ENCODE data around the gene RASGRP2. TPM values are rescaled to one million over a fixed set of nuclear protein-coding genes. Genes with fewer than 3 reads are reported as not detected.

Gene RASGRP2
- total RNA-seq, 1 experiment from 2014 or later = not detected

- no peaks in the 10 kb centered on the region for H3K79me2 ChIP-seq (ENCODE audit: low read length)
- no peaks in the 10 kb centered on the region for H3K9me3 ChIP-seq (ENCODE audit: low read length)
- H4K20me1 ChIP-seq (ENCODE audit: low read length) = no peaks in the 10 kb centered on the region
- H3F3A ChIP-seq (ENCODE audit: low read length, unreplicated experiment) = no peaks in the 10 kb centered on the region
- ChIA-PET CTCF (no interaction called here), POLR2A (ENCODE audit: unreplicated experiment) (no interaction called here)
- H3K36me3 ChIP-seq (ENCODE audit: low read depth, low read length) = no peaks in the 10 kb centered on the region
- H3K9me2 ChIP-seq (replicated peaks; ENCODE audit: low read length) = no peaks in the 10 kb centered on the region
- no peak overlapping the region for H3K27ac ChIP-seq (ENCODE audit: low read length)
- H3K4me1 ChIP-seq (ENCODE audit: insufficient read depth, low read length) = no peaks in the 10 kb centered on the region
- no peak overlapping the region for H3K9ac ChIP-seq (ENCODE audit: low read length)
- no peak overlapping the region for H2AFZ ChIP-seq (ENCODE audit: low read length)
- no peak overlapping the region for H3K4me3 ChIP-seq (ENCODE audit: low read length)
- ATAC-seq (no peak), DNase-seq (no peak)
- BruUV-seq (replicated peaks) = no TSS peak
- peaks cover 69% of the 10 kb centered on the region for H3K27me3 ChIP-seq (ENCODE audit: low read length)
- intact Hi-C loops (cut with micrococcal nuclease) = no loop called here
- no peak overlapping the region for H3K4me2 ChIP-seq (ENCODE audit: low read length)
- TF ChIP-seq CTCF (conservative IDR thresholded peaks at IDR 0.05; ENCODE audit: low read depth, low read length) (no peak), EZH2phosphoT487 (IDR thresholded peaks at IDR 0.05; ENCODE audit: borderline replicate concordance, low read length) (no peak), EZH2 (IDR thresholded peaks at IDR 0.05; ENCODE audit: low read length, unreplicated experiment) (no peak)
Observed at GRCh38 chr11:64716473-64717267, 27.3 kb downstream of the RASGRP2 start.

- no TSS peak for BruUV-seq (replicated peaks)
- no peak overlapping the region for H3K4me3 ChIP-seq (ENCODE audit: low read length)
- no peak overlapping the region for H2AFZ ChIP-seq (ENCODE audit: low read length)
- no peak for TF ChIP-seq CTCF (conservative IDR thresholded peaks at IDR 0.05; ENCODE audit: low read depth, low read length)
- no peak for TF ChIP-seq EZH2phosphoT487 (IDR thresholded peaks at IDR 0.05; ENCODE audit: borderline replicate concordance, low read length)
- TF ChIP-seq EZH2 (IDR thresholded peaks at IDR 0.05; ENCODE audit: low read length, unreplicated experiment) = no peak
- no peaks in the 10 kb centered on the region for H3K79me2 ChIP-seq (ENCODE audit: low read length)
- no peaks in the 10 kb centered on the region for H3K9me2 ChIP-seq (replicated peaks; ENCODE audit: low read length)
- no peaks in the 10 kb centered on the region for H3K9me3 ChIP-seq (ENCODE audit: low read length)
- peaks cover 64% of the 10 kb centered on the region for H3K27me3 ChIP-seq (ENCODE audit: low read length)
- intact Hi-C loops (cut with micrococcal nuclease) = no loop called here
- ATAC-seq = no peak
- H4K20me1 ChIP-seq (ENCODE audit: low read length) = no peaks in the 10 kb centered on the region
- H3F3A ChIP-seq (ENCODE audit: low read length, unreplicated experiment) = no peaks in the 10 kb centered on the region
- no peak for DNase-seq
- no peak overlapping the region for H3K9ac ChIP-seq (ENCODE audit: low read length)
- POLR2A ChIA-PET (ENCODE audit: unreplicated experiment) = no interaction called here
- H3K36me3 ChIP-seq (ENCODE audit: low read depth, low read length) = no peaks in the 10 kb centered on the region
- CTCF ChIA-PET = interaction anchor here (0.7 kb wide), 1 partner anchor 27 kb away, joined by 3 read pairs; no protein-coding TSS in a partner anchor
- no peak overlapping the region for H3K27ac ChIP-seq (ENCODE audit: low read length)
- peaks cover 1% of the 10 kb centered on the region; the same call in 1 of the 2 replicates for H3K4me1 ChIP-seq (ENCODE audit: insufficient read depth, low read length)
- no peak overlapping the region for H3K4me2 ChIP-seq (ENCODE audit: low read length)
Observed at GRCh38 chr11:64715756-64716472, 28.0 kb downstream of the RASGRP2 start.

Data from PC-3 (cell line).